ENCODE measurements around the gene PALD1. TPM values are rescaled to one million over a fixed set of nuclear protein-coding genes. Genes with fewer than 3 reads are reported as not detected.

Gene PALD1
- polyA plus RNA-seq, 6 donors from 2014 or later = 0.49 to 1.9 (median 0.65) TPM; not detected in 1

GRCh38 chr10:70532554-70533188 is 54.1 kb downstream of the PALD1 start:
- Mint-ChIP-seq H3K27me3 (no peaks in the 10 kb centered on the region), H3K36me3 (no peaks in the 10 kb centered on the region), H3K27ac (no peak overlapping the region), H3K4me1 (peaks cover 4 to 6% (median 4%) of the 10 kb centered on the region in 3 donors), H3K9me3 (no peaks in the 10 kb centered on the region), H3K4me3 (peak overlapping the region in 1 of 8 donors; percentile 72)
- ATAC-seq (ENCODE audit: low read depth in 2 of 2) (no peak), DNase-seq (no peak)

- H3K9me3 Mint-ChIP-seq = no peaks in the 10 kb centered on the region
- no peaks in the 10 kb centered on the region for H3K36me3 Mint-ChIP-seq
- H3K4me1 Mint-ChIP-seq = peaks cover 4 to 6% (median 4%) of the 10 kb centered on the region in 3 donors
- H3K27ac Mint-ChIP-seq = no peak overlapping the region
- ATAC-seq (ENCODE audit: low read depth in 2 of 2) (no peak), DNase-seq (no peak)
- H3K4me3 Mint-ChIP-seq = peak overlapping the region in 1 of 8 donors; percentile 72
- no peaks in the 10 kb centered on the region for H3K27me3 Mint-ChIP-seq
Observed at GRCh38 chr10:70533189-70533558, 54.6 kb downstream of the PALD1 start.

- H3K4me1 Mint-ChIP-seq = peaks cover 4 to 5% (median 4%) of the 10 kb centered on the region in 3 donors
- H3K27ac Mint-ChIP-seq = peak overlapping the region in 1 of 6 donors; percentile 32
Observed at GRCh38 chr10:70534281-70534680, 55.7 kb downstream of the PALD1 start.

GRCh38 chr10:70535001-70535400 is 56.4 kb downstream of the PALD1 start:
- H3K9me3 Mint-ChIP-seq = no peaks in the 10 kb centered on the region
- H3K4me3 Mint-ChIP-seq = no peak overlapping the region
- DNase-seq = no peak
- ATAC-seq (ENCODE audit: low read depth in 2 of 2) = no peak
- H3K27ac Mint-ChIP-seq = peak overlapping the region in 2 of 6 donors; percentile 26 to 80
- H3K27me3 Mint-ChIP-seq = no peaks in the 10 kb centered on the region
- H3K36me3 Mint-ChIP-seq = no peaks in the 10 kb centered on the region
- peaks cover 2 to 7% (median 4%) of the 10 kb centered on the region in 3 donors for H3K4me1 Mint-ChIP-seq

More at GRCh38 chr10:70534281-70534680, 55.7 kb downstream of the PALD1 start:
- no peaks in the 10 kb centered on the region for H3K9me3 Mint-ChIP-seq
- H3K4me3 Mint-ChIP-seq = no peak overlapping the region
- DNase-seq (no peak), ATAC-seq (ENCODE audit: low read depth in 2 of 2) (no peak)
- no peaks in the 10 kb centered on the region for H3K27me3 Mint-ChIP-seq
- H3K36me3 Mint-ChIP-seq = no peaks in the 10 kb centered on the region

GRCh38 chr10:70535451-70535850 is 56.9 kb downstream of the PALD1 start:
- no peak for DNase-seq
- peak overlapping the region in 1 of 6 donors; percentile 87 for H3K27ac Mint-ChIP-seq
- no peak overlapping the region for H3K4me3 Mint-ChIP-seq
- H3K27me3 Mint-ChIP-seq = no peaks in the 10 kb centered on the region
- H3K36me3 Mint-ChIP-seq = no peaks in the 10 kb centered on the region
- H3K4me1 Mint-ChIP-seq = peaks cover 0 to 10% (median 4%) of the 10 kb centered on the region in 3 donors
- ATAC-seq (ENCODE audit: low read depth in 2 of 2) = no peak
- H3K9me3 Mint-ChIP-seq = no peaks in the 10 kb centered on the region

GRCh38 chr10:70536196-70536861 is 57.8 kb downstream of the PALD1 start:
- peaks cover 0 to 10% (median 4%) of the 10 kb centered on the region in 3 donors for H3K4me1 Mint-ChIP-seq
- DNase-seq = no peak
- H3K4me3 Mint-ChIP-seq = no peak overlapping the region
- H3K9me3 Mint-ChIP-seq = no peaks in the 10 kb centered on the region
- peak overlapping the region in 1 of 6 donors; percentile 77 for H3K27ac Mint-ChIP-seq
- H3K36me3 Mint-ChIP-seq = no peaks in the 10 kb centered on the region
- H3K27me3 Mint-ChIP-seq = no peaks in the 10 kb centered on the region
- ATAC-seq (ENCODE audit: low read depth in 2 of 2) = no peak

GRCh38 chr10:70537398-70538194 is 59.0 kb downstream of the PALD1 start:
- H3K27ac Mint-ChIP-seq = no peak overlapping the region
- no peaks in the 10 kb centered on the region for H3K9me3 Mint-ChIP-seq
- no peaks in the 10 kb centered on the region for H3K36me3 Mint-ChIP-seq
- no peak overlapping the region for H3K4me3 Mint-ChIP-seq
- DNase-seq (no peak), ATAC-seq (ENCODE audit: low read depth in 2 of 2) (no peak)
- H3K27me3 Mint-ChIP-seq = no peaks in the 10 kb centered on the region
- H3K4me1 Mint-ChIP-seq = peaks cover 0 to 10% (median 4%) of the 10 kb centered on the region in 3 donors

- no peak for DNase-seq
- H3K27me3 Mint-ChIP-seq = no peaks in the 10 kb centered on the region
- no peak overlapping the region for H3K4me3 Mint-ChIP-seq
- no peak overlapping the region for H3K27ac Mint-ChIP-seq
- no peak for ATAC-seq (ENCODE audit: low read depth in 2 of 2)
- H3K36me3 Mint-ChIP-seq = no peaks in the 10 kb centered on the region
- peaks cover 0 to 8% (median 4%) of the 10 kb centered on the region in 3 donors for H3K4me1 Mint-ChIP-seq
- H3K9me3 Mint-ChIP-seq = no peaks in the 10 kb centered on the region
Observed at GRCh38 chr10:70538195-70538520, 59.6 kb downstream of the PALD1 start.

GRCh38 chr10:70538731-70539338 is 60.3 kb downstream of the PALD1 start:
- H3K4me3 Mint-ChIP-seq = no peak overlapping the region
- H3K9me3 Mint-ChIP-seq = no peaks in the 10 kb centered on the region
- DNase-seq (no peak), ATAC-seq (ENCODE audit: low read depth in 2 of 2) (no peak)
- H3K4me1 Mint-ChIP-seq = peaks cover 0 to 7% (median 6%) of the 10 kb centered on the region in 3 donors
- no peaks in the 10 kb centered on the region for H3K36me3 Mint-ChIP-seq
- H3K27me3 Mint-ChIP-seq = peaks cover 0 to 1% (median 0%) of the 10 kb centered on the region in 3 donors
- no peak overlapping the region for H3K27ac Mint-ChIP-seq

GRCh38 chr10:70539471-70539870 is 60.9 kb downstream of the PALD1 start:
- ATAC-seq (ENCODE audit: low read depth in 2 of 2) = no peak
- Mint-ChIP-seq H3K36me3 (no peaks in the 10 kb centered on the region), H3K27ac (no peak overlapping the region), H3K9me3 (no peaks in the 10 kb centered on the region), H3K27me3 (peaks cover 0 to 6% (median 0%) of the 10 kb centered on the region in 3 donors), H3K4me1 (peaks cover 0 to 12% (median 11%) of the 10 kb centered on the region in 3 donors), H3K4me3 (no peak overlapping the region)
- no peak for DNase-seq

- peaks cover 0 to 6% (median 0%) of the 10 kb centered on the region in 3 donors for H3K27me3 Mint-ChIP-seq
- H3K27ac Mint-ChIP-seq = peak overlapping the region in 2 of 6 donors; percentile 7 to 87
- no peaks in the 10 kb centered on the region for H3K9me3 Mint-ChIP-seq
- H3K4me1 Mint-ChIP-seq = peaks cover 0 to 12% (median 11%) of the 10 kb centered on the region in 3 donors
- ATAC-seq (ENCODE audit: low read depth in 2 of 2) (no peak), DNase-seq (peak; percentile 17)
- no peak overlapping the region for H3K4me3 Mint-ChIP-seq
- no peaks in the 10 kb centered on the region for H3K36me3 Mint-ChIP-seq
Observed at GRCh38 chr10:70540089-70540788, 61.7 kb downstream of the PALD1 start.

GRCh38 chr10:70540789-70541360 is 62.3 kb downstream of the PALD1 start:
- Mint-ChIP-seq H3K27ac (no peak overlapping the region), H3K4me1 (peaks cover 0 to 12% (median 6%) of the 10 kb centered on the region in 3 donors), H3K27me3 (peaks cover 0 to 6% (median 0%) of the 10 kb centered on the region in 3 donors), H3K36me3 (no peaks in the 10 kb centered on the region), H3K4me3 (no peak overlapping the region), H3K9me3 (no peaks in the 10 kb centered on the region)
- ATAC-seq (ENCODE audit: low read depth in 2 of 2) = no peak
- DNase-seq = no peak
